GM12865 (cell line): ENCODE data around the gene CATSPERD.

Experiments used
- DNase-seq: peaks from one replicate; pipeline ENCODE4 v3.0.0; 2010; ENCODE audit warnings: low read depth
- H3K4me3 ChIP-seq: 2 replicates; pipeline ENCODE4 v1.5.1; 2011; ENCODE audit warnings: mild to moderate bottlenecking, low read depth, low read length, control low read depth
- CTCF ChIP-seq: IDR thresholded peaks from 2 replicates; pipeline ENCODE4 v1.5.1; 2011; ENCODE audit warnings: low read length, control low read depth, low read depth, inconsistent platforms; ENCODE audit not compliant: insufficient read depth; ENCODE audit errors: missing control alignments

CATSPERD gene

GRCh38 chr19:5784581-5785147 lies 64.2 kb downstream of the CATSPERD start, which contains the start of gene PRR22:
Gene PRR22 (minus strand): TSS chr19:5784746. CDS start chr19:5784660, 86 bp downstream.
- no peak for DNase-seq
- no peak within 1 kb of the TSS for H3K4me3 ChIP-seq
- TF ChIP-seq CTCF, result no peak

- no peak for DNase-seq
- H3K4me3 ChIP-seq, result no peak overlapping the region
- TF ChIP-seq CTCF, result no peak
Measured at GRCh38 chr19:5785423-5785822, 65.0 kb downstream of the CATSPERD start.

- DNase-seq, result no peak
- no peak overlapping the region for H3K4me3 ChIP-seq
- TF ChIP-seq CTCF, result no peak
Measured at GRCh38 chr19:5786593-5787408, 66.4 kb downstream of the CATSPERD start.

- DNase-seq, result no peak
- H3K4me3 ChIP-seq, result no peak overlapping the region
- TF ChIP-seq CTCF, result no peak
Measured at GRCh38 chr19:5787409-5788182, 67.2 kb downstream of the CATSPERD start.

GRCh38 chr19:5788422-5788821 lies 68.0 kb downstream of the CATSPERD start:
- no peak for DNase-seq
- no peak overlapping the region for H3K4me3 ChIP-seq
- TF ChIP-seq CTCF, result no peak

- no peak overlapping the region for H3K4me3 ChIP-seq
- no peak for DNase-seq
- TF ChIP-seq CTCF, result no peak
Measured at GRCh38 chr19:5789351-5789761, 68.9 kb downstream of the CATSPERD start.
